SIG-M5 treated with dmso at 0.1 percent for 504 hours (cell line): ENCODE measurements around the gene LPAR3.
A peak's percentile ranks its signal among the peaks of the same experiment; 100 is the strongest.
"Not testable (repeated sequence)": the region's sequence is repeated elsewhere in the genome, so short reads cannot be mapped to it uniquely, and the experiment has no call there.

ENCODE experiments used
- DNase-seq: peaks from one replicate; lab custom pipeline; 2025; ENCODE audit not compliant: unreplicated experiment; lab: John Stamatoyannopoulos, UW

LPAR3 gene, protein sequence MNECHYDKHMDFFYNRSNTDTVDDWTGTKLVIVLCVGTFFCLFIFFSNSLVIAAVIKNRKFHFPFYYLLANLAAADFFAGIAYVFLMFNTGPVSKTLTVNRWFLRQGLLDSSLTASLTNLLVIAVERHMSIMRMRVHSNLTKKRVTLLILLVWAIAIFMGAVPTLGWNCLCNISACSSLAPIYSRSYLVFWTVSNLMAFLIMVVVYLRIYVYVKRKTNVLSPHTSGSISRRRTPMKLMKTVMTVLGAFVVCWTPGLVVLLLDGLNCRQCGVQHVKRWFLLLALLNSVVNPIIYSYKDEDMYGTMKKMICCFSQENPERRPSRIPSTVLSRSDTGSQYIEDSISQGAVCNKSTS

DNA sequence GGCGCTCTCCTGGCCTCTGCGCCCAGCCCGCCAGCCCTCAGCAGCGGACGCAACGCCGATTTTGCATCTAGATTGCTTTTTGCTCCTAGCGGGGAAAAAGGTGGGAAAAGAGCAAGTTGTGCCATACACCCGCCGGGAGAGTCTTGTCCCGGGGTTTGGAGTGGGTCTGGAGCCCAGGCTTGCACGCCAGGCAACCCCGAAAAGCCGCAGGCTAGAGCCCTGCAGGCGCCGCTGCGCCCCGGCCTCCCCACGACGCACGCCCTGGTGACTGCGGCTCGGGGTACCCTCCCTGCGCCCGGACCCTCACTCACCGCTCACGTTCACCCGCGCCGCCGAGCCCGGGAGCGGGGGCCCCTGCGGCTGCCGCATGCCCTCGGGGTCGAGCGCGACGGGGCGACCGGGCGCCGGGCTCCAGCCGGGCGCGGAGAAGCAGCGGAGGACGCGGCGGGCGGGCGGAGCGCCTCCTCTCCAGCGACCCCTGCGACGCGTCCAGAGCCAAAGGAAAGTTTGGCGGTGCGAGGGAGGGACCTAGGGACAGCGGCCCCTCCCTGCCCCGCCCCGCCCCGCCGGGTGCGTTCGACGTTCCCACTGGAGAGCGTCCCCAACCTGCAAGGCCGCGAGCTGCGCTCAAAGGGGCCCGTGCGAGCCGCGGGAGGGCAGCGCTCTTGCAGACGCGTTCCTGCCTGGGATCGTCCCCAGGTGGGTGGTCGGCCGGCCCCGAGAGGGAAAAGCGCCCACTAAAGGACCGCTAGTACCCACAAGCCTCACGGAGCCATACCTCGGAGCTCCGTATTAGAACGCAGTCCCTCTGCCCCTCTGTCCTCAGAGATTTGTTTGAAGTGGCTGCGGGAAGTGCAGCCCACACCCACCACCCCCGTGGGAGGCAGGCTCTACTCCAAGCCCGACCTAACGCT is at the start of gene LPAR3:
LPAR3 (minus strand) TSS at position 502 of the 914 bp plus-strand sequence. CDS start 27,086 bp downstream, outside the sequence.
- DNase-seq = no peak

DNA sequence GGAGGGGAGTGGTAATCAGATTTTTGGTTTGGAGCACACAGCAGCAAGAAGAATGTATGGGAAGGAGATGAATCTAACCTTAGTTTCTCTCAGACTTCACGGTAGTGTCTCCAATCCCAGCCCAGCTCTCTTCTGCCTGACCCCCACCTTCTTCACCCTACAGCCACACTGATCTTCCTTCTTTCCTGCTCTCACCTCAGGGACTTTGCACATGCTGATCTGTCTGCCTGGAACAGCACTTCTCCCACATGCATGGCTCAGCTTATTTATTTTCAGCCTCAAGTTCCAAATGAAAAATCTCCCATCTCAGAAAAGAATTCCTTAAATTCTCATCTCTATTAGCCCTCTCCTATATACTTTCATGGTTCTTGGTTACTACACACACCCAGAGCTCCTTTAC is 48.8 kb upstream of the LPAR3 start:
- no peak for DNase-seq

DNA sequence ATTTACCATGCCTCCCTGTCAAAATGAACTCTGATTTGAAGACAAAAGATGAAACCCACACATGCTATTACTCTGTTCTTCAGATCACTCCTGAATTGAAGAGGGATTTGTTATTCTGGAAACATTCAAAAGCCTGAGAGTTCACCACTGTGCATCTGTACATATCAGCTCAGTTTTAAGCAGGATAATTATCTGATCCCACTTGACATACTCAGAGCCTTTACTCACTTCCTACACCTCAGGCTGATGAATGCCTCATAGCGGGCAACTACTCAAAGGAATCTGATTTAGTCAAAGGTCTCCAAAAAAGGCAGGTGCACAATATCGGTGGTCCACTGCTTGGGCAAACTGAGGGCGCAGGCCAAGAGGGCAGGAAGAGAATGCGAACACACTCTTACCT is 47.5 kb upstream of the LPAR3 start:
- DNase-seq = no peak

DNA sequence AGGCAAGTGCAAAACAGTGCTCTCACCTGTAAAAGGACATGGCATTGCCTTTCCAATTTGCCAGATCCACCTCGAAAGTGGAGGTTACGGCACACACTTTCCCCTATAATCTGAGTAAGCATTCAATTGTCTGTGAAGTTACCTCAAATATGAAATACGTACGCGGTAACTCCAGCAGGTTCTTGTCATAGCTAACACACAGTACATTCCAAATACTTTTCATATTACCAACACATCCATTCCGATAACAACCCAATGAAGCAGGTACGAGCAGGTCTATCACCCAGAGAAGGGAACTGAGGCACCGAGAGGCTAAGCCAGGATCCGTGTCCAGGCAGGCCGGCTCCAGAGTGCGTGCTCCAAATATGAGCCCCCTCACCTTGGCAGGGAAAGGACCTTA is 46.8 kb upstream of the LPAR3 start:
- DNase-seq = no peak

DNA sequence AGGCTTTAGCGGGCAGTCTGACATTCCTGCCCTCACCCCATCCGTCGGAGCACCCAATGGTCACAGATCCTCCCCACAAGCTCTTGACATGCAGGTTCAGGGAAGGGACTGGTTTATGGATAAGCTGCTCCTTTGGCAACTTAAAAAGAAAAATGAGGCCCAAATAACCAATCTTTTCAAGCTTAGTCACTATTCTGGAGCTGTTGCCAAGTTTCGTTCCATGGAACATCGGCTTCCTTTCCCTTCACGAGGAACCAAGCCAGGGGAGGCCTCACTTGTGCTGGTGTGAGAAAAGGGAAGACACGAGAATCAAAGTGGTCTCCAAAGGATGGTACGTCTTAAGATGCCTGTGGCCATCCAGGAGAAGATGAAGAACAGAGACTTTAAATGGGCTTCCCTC is 46.1 kb upstream of the LPAR3 start:
- DNase-seq = no peak

DNA sequence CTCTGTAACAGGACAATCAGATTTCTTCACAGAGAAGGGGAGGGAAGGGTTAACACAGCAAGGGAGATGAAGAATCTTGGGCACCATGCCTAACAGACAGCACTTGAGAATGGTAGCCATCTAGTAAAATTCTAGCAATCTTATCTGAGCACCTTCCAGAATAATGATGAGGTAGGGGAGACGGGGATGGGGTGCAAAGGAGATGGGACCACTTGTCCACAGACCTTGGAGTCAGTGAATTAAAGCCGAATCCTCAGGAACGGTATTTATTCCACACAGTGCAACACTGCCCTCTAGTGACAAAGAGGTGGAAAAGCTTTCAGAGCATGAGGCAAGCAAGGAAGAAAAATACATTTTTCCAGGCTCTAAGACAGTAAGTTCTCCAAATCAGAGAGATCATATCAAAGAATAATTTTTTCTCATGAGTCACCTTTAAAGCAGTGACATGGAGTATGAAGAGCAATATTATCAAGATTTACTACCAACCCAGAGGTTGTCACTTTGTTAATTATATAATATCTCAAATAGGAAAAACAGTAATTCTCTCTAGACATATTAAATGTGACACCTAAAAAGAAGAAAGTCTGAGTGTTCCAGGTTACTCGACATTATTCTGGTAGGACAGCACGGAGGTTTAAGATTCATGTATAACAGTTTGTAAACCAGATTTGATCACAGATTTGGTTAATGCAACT is 43.3 kb upstream of the LPAR3 start:
- peak; percentile 29 for DNase-seq

DNA sequence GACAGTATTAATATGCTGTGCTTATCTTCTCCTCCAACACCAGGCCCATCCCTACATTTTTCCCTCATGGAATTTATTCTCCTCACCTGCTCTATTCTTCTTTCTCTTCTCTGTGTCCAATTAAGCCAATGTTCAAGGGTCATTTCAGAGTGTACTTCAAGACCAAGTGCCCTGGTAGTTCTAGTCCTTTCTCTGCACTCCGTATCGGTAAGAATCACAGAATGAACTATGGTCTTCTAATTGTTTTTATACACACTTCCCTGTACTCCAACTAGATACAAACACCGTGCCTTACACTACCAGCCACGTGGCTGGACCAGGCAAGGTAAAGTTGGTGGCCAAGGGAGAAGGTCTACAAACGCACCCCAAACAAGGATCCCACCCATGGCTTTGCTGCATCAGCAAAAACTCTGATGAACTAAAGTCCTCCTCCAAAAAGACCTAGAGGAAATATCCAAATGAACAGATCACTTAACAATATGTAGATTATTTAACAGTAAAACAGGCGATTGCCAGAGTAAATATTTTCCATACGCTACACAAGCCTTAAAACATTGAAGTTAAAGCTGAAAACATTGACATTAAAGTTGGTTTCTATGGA is 40.1 kb upstream of the LPAR3 start:
- no peak for DNase-seq

DNA sequence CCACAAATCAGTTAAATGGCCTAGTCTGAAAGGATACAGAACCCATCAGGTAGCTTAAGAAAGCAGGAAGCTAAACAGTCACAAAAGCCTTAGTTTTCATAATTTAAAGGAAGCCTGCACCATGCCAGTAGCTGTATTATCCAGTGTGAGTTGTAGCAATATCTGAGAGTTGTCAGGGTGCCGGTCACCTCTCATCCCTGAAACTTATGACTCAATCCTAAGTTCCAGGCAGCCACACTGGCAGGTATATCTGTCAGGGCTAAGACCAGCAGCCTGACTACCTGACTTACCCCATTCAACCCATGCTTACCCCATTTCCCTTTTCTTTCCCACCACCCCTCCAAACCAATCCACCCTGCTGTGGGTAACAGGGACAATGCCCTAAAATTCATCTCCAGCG is 37.8 kb upstream of the LPAR3 start:
- no peak for DNase-seq

DNA sequence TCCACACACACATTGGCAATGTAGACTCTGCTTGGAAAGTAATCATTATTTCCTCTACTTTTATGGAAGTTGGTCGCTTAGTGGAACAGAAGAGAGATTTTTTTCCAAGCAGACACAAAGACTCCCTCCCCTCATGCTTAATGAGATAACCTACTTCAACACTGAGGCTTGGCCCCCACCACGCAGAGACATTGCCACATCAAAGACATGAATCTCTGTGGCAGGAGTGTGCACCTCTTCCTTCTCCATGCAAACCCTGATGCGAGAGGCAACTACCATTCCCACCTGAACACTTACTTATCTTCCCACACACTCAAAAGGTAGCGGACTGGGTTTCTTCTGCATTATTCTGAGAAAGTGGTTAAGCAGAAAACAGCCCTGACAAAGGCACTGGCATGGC is 37.3 kb upstream of the LPAR3 start:
- no peak for DNase-seq

DNA sequence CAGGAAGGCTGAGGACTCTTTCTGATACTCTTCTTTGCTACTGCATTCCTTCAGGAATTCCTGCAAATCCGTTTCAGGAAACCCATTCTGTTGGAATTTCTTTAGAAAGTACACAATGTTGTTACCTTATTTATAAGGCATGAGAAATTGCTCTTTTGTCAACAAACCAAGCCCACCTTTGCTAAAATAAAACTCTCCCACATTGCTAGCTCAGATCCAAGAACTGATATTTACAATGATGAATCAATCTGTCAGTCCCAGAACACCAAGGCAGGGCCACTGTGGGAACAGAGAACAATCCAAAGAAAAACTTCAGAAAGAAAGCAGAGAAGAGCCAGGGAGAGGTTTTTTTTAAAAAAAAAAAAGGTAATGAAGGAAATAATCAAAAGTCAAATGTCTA is 36.6 kb upstream of the LPAR3 start:
- no peak for DNase-seq

DNA sequence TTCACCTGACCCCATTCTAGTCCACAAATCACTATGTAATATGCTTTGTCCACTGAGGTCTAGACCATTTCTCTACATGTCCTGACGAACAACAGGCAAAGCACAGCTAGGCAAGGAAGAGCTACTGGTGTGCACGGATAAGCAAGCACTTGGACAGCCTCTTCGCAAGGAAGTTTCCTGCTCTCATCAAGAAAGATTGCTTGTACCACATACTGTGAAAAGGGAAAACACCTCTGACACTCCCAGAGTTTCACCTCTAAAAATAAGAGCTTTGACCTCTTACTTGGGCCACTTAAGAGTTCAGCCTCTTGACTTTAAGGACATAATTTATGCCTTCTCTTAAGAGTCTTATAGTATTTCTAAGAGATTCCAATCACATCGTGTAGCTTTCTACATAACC is 36.0 kb upstream of the LPAR3 start:
- no peak for DNase-seq

DNA sequence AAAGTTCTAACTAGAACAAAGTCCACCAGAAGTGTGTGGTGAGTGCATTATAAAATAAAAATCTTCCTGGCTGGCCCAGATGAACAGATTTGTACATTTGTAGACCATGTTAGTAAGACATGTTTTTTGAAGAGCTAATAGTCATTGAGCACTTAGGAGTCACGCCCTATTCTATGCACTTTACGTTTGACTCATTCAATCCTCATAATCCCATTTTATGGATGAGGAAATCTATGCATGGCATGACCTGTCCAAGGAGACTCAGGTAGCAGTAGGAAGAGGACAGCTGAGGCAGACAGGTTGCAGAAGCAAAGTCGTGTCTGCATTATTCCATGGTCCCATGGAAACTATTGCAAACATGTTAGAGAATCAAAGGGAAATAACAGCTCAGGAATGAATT is 30.3 kb upstream of the LPAR3 start:
- DNase-seq = no peak

DNA sequence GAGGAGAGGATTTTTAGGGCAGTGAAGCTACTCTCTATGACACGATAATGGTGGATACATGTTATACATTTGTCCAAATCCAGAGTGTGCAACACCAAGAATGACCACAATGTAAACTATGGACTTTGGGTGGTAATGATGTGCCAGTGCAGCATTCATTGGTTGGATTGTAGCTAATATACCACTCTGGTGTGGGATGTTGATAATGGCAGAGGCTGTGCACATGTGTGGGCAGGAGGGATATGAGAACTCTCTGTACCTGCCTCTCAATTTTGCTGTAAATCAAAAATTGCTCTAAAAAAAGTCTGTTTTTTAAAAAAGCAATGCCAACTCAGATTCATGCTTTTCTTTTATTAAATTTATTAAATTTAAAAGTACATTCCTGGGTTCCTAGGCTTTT is 27.2 kb upstream of the LPAR3 start:
- DNase-seq = no peak

DNA sequence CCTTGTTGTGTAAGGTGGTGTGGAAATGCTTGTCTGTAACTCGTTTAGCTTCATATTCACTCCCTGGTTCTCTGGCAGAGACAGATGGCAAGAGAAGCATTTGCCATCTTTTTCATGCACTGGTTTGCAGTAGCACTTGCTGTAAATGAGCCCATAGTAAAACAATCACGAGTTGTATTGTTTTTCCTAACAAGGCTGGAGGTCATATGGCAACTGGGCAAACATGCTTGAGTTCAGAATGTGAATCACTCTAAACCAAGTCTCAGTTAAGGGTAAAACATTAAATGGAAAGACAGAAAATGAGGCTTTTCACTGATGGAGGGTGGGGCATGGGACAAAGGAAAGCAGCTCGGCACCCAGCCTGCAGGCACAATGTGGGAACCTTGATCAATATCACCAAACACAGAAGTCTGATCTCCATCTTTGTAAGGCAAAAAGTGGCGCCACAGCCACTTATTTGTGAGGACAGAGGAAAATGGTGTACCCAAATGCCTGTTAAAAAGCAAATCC is 26.5 kb upstream of the LPAR3 start:
- DNase-seq = no peak

DNA sequence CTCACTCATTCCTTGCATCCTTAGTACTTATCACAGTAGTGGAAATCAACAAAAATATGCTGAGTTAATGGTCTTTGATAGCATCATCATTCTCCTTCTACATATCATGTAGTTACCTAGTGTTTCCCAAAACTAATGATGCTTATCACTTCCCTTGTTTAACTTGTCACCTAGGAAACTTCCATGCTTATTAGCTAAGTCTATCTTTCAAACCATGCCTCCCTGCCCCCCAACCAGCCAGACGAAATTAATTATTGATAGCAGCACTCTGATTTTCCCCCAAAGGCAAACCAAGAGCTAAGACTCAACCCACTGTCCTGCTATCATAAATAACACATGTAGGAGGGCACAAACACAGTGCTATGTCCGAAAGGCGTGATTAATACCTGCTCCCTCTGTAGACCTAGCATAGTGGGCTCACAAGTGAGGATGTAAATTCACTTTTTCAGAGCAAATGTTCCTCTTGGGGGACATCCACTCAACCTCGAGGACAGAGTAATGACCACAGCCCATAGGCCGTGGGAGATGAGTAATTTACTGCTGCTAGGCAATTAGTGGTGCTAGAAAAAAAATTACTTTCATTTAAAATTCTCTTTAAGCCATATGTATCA is 25.8 kb upstream of the LPAR3 start:
- DNase-seq = no peak

DNA sequence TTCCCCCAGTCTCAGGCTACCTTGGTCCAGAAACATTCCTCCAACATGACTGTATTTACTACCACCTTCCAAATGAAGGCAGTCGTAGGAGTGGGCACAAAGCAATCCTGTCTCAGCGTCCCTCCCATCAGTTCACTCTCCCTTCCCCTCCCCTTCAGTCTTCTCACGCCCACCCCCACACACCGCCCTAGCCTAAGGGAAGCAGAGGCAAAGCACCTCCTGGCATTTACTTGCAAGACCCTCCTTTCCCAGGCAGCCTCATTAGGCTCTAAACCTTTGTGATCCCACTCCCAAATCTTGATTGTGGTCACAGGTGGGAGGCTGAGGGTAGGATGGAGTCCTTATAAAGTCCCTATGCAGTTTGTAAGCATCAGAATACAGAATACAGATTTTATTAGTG is 23.9 kb upstream of the LPAR3 start:
- DNase-seq = no peak

DNA sequence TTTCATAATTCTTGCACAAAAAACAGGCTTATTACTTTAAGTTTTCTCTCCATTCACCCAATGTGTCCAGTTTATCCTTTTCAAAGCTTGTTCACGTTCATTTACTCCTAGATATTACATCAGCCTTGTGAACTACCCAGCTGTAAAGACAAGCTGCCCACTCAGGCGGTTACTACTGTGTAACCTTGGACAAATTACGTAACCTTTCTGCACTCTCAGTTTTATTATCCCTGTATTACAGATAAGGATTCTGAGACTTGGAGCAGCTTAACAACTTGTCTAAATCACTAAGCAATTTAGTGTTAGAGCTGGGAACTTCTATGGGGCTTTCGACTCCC is 20.5 kb upstream of the LPAR3 start:
- peak; percentile 2 for DNase-seq

DNA sequence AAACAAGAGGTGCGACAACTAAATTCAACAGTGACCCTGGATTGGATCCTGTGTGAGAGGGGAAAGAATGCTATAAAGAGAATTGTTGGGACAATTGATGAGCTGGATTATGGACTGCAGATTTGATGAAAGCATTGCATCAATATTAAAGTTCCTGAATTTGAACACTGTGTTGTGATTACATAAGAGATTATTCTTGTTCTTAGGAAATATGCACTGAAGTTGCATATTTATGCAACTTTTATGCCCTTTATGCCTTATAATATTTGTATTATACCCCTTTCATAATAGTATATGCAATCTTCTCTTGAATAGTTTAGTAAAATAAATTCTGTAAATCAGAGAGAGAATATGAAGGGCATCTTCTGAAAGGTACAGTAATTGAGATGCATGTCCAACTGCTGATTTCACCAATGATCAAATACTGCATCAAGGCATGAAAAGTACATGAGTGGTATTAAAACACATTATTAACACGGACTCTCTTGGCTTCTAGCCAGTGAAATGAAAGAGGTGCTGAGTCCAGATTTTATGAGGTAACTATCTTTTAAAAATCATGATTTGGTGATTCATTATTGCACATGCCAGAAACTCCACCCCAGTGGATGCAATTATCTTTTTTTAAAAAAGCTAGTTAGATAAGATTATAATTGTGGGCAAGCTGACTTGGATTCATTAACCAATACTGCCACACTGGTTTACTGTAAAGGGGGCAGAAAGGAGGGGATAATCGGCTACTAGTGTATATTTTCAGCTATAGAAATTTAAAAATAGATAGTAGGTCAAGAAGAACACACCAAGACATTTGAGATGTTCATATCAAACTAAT is 19.9 kb upstream of the LPAR3 start:
- no peak for DNase-seq

DNA sequence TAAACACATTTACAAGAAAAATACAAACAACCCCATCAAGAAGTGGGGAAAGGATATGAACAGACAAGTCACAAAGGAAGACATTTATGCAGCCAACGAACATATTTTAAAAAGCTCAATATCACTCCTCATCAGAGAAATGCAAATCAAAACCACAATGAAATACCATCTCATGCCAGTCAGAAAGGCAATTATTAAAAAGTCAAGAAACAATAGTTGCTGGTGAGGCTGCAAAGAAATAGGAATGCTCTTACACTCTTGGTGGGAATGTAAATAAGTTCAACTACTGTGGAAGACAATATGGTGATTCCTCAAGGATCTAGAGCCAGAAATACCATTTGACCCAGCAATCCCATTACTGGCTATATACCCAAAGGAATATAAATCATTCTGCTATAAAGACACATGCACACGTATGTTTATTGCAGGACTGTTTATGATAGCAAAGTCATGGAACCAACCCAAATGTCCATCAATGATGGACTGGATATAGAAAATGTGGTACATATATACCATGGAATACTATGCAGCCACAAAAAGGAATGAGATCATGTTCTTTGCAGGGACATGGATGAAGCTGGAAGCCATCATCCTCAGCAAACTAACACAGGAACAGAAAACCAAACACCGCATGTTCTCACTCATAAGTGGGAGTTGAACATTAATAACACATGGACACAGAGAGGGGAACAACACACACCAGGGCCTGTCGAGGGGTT is 15.9 kb upstream of the LPAR3 start:
- DNase-seq = not testable (repeated sequence)
